Measurements from ENCODE around the gene ANKRD29.

Gene ANKRD29

DNA sequence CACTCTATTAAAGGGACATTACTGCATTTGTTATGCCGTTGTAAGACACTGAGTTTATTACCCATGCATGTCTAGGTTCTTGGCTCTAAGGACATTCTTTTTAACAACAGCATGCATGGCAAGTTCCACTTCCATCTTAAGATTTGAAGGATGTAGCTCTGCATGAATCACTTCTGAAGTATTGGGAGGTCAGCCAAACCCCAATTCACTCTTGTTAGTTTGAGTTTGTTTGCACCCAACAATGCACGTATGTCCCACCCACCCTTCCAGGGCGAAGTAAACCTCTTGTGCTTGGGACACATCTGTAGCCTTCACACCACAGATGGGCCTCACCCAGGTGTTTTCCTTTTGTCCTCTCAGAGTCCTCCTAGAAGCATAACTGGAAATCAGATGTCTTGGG, 21.0 kb upstream of the ANKRD29 start:
- DNase-seq = no peak

GRCh38 chr18:23683155-23683554, 20.4 kb upstream of the ANKRD29 start:
- DNase-seq = no peak

DNA sequence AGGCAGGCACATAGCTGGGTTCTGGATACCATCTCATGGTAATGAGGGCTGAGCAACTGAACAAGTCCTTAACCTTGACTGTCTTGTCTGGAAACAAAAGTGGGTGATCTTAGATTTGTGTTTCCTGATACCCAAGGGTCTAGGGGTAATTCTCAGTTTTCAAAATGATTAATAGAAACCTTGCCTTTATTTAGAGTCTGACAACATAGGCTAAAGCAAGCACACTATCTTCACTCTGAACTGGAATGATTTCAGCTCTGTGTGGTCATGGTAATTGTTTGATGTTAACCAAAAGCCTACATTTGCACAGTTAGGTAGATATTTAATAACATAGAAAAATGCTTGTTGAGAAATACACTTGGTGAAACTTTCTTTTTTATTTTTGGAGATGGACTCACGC, 19.8 kb upstream of the ANKRD29 start:
- no peak for DNase-seq

GRCh38 chr18:23682045-23682444, 19.3 kb upstream of the ANKRD29 start:
- no peak for DNase-seq

DNA sequence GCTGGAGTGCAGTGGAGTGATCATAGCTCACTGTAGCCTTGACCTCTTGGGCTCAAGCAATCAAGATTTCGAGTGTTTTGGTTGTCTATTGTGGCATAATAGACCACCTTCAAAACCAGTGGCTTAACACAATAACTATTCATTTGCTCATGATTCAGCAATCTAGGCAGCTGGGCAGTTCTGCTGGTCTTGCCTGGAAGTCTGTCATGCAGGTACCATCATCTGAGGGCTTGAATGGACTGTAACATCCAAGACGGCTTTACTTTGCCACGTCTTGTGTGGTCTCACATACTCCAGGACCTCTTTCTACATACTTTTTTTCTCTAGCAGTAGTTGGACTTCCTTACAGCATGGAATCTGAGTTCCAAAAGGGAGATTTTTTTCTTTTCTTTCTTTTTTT, 13.2 kb upstream of the ANKRD29 start:
- no peak for DNase-seq

GRCh38 chr18:23675236-23675635, 12.5 kb upstream of the ANKRD29 start:
- no peak for DNase-seq

DNA sequence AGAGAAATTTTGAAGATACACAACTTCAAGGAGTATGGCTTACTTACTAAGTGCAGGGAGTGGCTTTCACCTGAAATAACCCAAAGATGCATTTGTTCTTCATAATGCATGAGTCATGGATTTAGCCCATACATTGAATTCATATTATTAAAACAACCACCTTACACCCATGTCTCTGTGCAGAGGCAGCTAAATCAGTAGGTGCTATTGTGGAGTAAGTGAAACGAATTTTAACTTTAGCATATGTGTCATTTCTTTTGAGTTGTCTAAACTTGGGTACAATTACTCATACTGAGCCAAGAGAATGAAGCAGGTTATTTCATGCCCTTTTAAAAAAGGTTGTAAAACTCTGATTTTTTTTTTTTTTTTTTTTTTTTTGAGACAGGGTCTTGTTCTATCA, 11.0 kb upstream of the ANKRD29 start:
- DNase-seq = no peak

- DNase-seq = no peak
These were observed 8.9 kb upstream of the ANKRD29 start for GRCh38 chr18:23671564-23671963.

GRCh38 chr18:23669804-23670405, 7.2 kb upstream of the ANKRD29 start:
- no peak for DNase-seq

- no peak for DNase-seq
These were observed 6.6 kb upstream of the ANKRD29 start for GRCh38 chr18:23669202-23669766.

- no peak for DNase-seq
These were observed 6.0 kb upstream of the ANKRD29 start for GRCh38 chr18:23668731-23669130.

DNA sequence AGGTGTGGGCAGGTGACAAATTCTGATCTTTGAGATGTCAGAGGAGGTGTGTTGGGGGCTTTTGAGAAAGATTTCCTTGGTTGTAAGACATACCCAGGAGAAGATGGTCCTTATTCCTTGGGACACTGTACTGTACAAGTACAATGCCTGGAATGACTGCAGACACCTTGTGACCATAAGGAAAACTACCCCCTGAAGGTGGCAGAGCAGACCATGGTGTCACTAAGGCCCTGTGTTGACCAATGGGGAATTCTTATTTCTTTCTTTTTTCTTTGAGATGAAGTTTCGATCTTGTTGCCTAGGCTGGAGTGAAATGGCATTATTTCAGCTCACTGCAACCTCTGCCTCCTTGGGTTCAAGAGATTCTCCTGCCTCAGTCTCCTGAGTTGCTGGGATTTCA, 4.4 kb upstream of the ANKRD29 start:
- DNase-seq = no peak

- DNase-seq = no peak
These were observed 2.0 kb upstream of the ANKRD29 start for GRCh38 chr18:23664674-23665073.

DNA sequence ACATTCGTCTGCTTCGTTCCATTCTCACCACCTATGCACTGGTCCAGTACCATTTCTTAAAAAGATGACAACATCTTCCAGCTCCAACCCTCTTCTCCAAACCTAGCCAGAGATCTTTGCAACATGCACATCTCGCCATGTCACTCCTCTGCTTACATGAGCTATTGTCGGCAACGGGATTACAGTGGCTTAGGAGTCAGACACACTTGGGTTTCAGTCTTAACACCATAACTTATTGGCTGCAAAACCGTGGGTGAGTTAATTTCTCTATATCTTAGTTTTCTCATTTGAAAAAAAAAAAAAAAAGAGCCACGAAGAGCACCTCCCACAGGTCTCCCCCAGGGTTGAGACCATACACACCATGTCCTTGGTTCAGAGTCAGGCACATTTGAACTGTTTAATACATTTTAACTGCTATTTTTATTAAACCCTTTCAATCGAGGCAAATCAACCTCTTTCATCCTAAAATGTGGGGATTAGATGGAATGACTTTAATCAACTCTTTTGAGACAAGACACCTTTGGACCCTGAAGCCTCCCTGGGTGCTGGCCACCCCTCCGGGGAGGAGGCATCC, 889 bp downstream of the ANKRD29 start:
- DNase-seq = no peak

DNA sequence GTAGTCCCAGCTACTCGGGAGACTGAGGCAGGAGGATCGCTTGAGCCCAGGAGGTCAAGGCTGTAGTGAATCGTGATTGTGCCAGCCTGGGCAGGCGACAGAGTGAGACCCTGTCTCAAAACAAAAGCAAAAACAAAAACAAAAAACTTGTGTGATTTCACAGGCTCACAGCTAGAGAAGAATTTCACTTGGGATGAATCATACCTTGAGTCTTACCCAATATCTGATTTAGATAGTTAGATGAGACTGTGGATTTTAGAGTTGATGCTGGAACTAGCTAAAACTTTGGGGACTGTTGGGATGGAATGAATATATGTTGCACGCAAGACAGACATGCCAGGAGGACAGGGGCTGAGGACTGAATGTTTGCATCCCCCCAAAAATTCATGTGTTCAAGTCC, 4.4 kb downstream of the ANKRD29 start:
- no peak for DNase-seq

DNA sequence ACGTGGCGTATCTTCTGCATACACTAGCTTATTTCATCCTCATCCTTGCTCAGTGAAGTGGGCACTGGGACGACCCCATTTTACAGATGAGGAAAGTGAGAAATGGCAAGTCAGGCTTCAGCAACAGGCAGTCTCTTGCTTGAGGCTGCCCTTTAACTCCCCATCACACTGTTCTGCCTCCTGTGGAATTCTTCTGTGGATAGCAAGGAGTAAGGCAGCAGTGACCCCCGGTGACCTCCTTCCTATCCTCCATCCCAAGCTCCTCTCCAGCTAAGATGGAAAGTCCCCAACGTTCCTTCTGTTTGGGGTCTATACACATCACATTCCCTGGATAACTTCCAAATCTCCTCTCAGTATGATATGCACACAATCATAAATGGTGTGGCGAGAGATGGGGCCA, 10.5 kb downstream of the ANKRD29 start:
- DNase-seq = no peak

DNA sequence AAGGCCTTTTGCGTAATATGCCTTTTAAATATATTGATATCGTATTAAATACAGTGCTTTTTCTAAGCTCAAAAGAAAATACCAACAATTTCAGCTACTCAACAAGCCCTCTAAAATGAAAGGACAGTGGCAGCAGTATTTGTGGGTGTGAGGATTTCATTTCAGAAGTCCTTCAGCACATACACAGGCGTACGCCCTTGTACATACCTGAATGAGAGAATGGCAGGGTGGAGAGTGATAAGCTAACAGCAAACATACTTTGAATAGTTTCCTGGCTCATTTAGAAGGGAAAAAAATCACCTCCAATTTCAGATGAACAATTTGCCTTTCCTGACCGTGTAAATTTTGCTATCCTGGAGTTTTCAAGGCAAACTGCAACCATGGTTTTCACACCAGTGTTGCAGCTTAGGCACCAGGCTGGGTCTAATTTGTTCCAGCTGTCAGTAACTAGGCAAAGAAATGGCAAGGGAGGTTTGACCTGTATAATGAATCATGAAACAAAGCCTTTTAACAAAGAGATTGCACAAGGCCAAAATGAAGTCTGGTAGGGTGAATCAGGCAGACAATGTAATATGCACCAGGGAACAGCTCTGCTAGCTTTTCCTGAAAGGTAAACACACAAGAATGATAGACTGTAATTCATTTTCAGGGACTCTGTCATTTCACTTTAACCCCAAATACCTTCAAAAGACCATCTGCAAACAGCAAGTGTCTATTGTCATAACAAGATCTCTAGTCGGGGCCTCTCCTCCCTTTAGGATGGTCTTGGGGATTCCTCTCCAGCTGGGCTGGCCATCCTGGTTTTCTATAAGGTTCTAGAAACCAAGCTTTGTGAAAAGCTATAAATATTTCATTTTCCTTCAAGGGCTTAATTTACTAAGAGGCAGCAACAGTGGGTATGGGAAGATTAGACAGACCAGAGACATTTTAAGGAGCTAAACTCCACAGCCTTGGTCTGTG, 11.5 kb downstream of the ANKRD29 start:
- DNase-seq = peak; percentile 89

DNA sequence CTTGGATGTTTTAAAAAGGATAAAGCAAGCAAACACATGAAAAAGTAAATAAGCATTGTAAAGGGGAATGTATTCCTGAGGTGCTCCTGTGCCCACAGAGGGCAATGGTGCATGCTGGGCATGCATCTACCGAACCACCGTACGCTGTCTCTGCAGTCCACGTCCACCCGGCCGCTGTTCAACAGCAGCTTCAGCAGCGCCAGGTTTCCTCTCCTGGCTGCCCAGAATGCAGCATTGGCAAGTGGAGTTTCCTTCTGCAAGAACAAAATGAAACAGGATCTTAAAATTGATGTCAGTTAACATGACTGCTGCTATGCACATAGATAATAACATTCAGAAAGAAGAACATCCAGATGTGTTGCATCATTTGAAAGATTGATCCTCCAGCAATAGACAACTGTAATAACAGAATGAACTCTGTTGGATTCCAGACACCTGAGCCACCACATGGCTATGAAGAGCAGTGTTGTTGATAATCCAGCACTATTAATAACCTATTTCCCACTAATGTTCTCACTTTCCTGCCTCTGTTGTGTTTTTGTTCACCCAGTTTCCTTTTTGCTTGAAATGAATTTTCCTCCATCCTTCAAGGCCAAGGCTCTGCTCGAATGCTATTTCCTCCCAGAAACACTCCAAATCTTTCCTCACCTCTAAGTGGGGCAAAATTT, 13.6 kb downstream of the ANKRD29 start:
- no peak for DNase-seq

DNA sequence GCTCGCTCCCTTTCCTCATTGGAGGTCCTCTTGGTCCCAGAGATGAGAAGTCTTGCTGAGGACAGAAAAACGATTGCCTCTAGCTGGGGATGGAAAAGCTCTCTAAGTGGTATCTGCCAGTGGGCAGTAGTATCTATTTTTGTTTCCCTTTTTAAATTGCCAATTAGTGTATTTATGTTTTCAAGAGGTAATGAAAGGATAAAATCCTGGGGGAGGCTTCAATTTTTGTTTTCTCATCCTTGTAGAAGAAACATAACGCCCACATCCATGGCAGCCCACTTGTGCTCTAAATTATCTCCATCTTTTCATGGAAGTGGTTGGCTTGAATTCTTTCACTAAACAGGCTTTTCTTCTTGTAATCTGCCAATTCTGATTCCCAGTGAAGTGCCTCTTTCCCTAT, 14.3 kb downstream of the ANKRD29 start:
- DNase-seq = no peak

DNA sequence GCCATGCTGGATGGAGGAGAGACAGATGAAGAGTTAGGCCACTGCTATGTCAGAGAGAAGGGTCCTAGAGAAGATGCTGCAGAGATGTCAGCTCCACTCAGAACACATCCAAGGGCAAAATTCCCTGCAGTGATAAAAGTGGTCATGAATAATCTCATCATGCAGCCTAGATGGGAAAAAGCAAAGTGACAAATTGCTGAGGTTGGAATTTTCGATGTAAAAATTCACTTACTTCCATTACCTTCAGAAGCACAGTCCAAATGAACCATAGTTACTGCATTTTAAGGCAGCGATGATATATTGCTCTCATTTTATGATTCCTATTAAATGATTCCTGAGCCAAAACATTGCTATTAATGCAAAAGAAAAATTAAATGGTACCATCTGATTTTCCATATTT, 16.4 kb downstream of the ANKRD29 start:
- no peak for DNase-seq

- no peak for DNase-seq
These were observed 17.0 kb downstream of the ANKRD29 start for GRCh38 chr18:23645568-23646175.

DNA sequence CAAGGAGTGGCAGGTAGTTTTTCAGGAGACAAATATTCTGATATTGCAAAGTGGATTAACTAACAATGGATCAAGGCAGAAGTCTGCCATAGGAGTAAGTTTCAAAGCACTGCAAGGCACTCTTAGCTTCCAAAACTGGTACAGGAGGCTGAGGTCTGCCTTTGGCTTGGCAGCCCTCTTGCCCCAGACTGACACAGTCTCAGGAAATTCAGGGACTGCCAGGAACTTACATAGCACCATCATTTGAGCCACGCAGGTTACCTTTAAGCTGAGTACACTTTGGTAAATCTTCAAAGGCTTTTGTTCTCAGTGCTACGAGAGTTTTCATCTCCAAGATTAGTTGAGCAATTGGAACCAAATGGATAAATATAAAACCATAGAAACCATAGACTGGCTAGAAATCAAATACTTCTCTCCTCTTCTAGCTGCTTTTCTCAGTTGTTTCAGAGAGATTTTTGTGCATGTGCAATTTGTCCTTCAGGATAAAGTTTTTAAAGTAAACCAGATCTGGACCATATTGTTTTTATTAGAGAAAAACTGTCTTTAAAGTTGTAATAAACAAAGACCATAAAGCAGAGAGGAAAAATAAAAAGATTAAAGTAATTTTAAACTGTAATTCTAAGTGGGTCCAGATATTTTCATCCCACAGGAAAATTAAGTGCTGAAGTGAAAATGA, 18.8 kb downstream of the ANKRD29 start:
- DNase-seq = no peak
